Upper lobe of right lung (tissue), 1 donor: ENCODE measurements around the gene LSM4. TPM values are rescaled to one million over a fixed set of nuclear protein-coding genes. Genes with fewer than 3 reads are reported as not detected.
A peak's percentile ranks its signal among the peaks of the same experiment; 100 is the strongest.

Source experiments
- ATAC-seq: fragments of 200-7000 bp; cut with Tn5 transposase; one replicate; pipeline ENCODE4 v1.9.1; 2020; ENCODE audit warnings: mild to moderate bottlenecking, moderate library complexity
- DNase-seq: peaks from one replicate; pipeline ENCODE4 v3.0.0-alpha.2; 2020
- H3K27ac ChIP-seq: fragments of 200-600 bp; one replicate; pipeline ENCODE4 v1.8.0; 2022
- H3K27me3 ChIP-seq: fragments of 200-600 bp; one replicate; pipeline ENCODE4 v1.8.0; 2022; ENCODE audit warnings: mild to moderate bottlenecking
- H3K36me3 ChIP-seq: fragments of 200-600 bp; one replicate; pipeline ENCODE4 v1.8.0; 2022
- H3K4me1 ChIP-seq: fragments of 200-600 bp; one replicate; pipeline ENCODE4 v1.8.0; 2022
- H3K4me3 ChIP-seq: fragments of 200-600 bp; one replicate; pipeline ENCODE4 v1.8.0; 2022; ENCODE audit warnings: mild to moderate bottlenecking
- H3K9me3 ChIP-seq: fragments of 200-600 bp; one replicate; pipeline ENCODE4 v1.8.0; 2022
- intact Hi-C: fragments of 100-400 bp; cut with DNase I; formaldehyde crosslinking; loops from one replicate; pipeline ENCODE4 v1.11.0; 2022
- total RNA-seq: library from RNA; stranded (reverse); fragmentation: NEBNext Ultra II Directional; extraction: Animal tissue kit (Norgen Biotek cat#: 25700); gene quantifications from one replicate; pipeline ENCODE4 v1.2.1, GENCODE V29; 2021
- TF ChIP-seq, protein P1 (sequence below): fragments of 200-600 bp; IDR thresholded peaks from one replicate; pipeline ENCODE4 v1.8.0; 2022; ENCODE audit warnings: antibody characterized with exemption
- donor health status: DM: no; HTN: yes; CAD: no; lungs with severe emphysema.

LSM4 gene
- total RNA-seq, 1 donor from 2014 or later: 76.9 TPM

DNA sequence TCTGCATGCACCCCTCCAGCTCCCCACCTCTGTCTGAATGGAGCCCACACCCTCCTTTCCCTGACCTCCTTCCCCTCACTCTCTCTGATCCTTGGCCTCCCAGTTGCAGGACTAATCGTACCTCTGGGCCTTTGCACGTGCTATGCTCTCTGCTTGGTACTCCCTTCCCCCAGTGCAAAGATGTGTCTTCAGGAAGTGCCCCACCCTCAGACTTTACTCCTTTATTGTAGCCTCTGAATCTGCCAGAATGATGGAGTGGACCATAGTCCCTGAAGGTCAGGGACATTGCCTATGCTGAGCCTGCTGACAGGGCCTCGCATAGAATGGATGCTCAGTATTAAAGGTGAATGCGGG is 40.1 kb downstream of the LSM4 start:
- Histone ChIP-seq H3K9me3 (no peaks in the 10 kb centered on the region), H3K4me1 (peaks cover 29% of the 10 kb centered on the region), H3K27ac (peak overlapping the region; percentile 99), H3K4me3 (peak overlapping the region; percentile 65), H3K27me3 (no peaks in the 10 kb centered on the region), H3K36me3 (peaks cover 13% of the 10 kb centered on the region)
- TF ChIP-seq, protein P1, sequence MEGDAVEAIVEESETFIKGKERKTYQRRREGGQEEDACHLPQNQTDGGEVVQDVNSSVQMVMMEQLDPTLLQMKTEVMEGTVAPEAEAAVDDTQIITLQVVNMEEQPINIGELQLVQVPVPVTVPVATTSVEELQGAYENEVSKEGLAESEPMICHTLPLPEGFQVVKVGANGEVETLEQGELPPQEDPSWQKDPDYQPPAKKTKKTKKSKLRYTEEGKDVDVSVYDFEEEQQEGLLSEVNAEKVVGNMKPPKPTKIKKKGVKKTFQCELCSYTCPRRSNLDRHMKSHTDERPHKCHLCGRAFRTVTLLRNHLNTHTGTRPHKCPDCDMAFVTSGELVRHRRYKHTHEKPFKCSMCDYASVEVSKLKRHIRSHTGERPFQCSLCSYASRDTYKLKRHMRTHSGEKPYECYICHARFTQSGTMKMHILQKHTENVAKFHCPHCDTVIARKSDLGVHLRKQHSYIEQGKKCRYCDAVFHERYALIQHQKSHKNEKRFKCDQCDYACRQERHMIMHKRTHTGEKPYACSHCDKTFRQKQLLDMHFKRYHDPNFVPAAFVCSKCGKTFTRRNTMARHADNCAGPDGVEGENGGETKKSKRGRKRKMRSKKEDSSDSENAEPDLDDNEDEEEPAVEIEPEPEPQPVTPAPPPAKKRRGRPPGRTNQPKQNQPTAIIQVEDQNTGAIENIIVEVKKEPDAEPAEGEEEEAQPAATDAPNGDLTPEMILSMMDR: no peak
- DNase-seq: no peak
- intact Hi-C loops: loop anchor here (5.0 kb wide), 1 partner anchor 40 kb away; the partner anchor contains the start of gene LSM4
- ATAC-seq: no peak

DNA sequence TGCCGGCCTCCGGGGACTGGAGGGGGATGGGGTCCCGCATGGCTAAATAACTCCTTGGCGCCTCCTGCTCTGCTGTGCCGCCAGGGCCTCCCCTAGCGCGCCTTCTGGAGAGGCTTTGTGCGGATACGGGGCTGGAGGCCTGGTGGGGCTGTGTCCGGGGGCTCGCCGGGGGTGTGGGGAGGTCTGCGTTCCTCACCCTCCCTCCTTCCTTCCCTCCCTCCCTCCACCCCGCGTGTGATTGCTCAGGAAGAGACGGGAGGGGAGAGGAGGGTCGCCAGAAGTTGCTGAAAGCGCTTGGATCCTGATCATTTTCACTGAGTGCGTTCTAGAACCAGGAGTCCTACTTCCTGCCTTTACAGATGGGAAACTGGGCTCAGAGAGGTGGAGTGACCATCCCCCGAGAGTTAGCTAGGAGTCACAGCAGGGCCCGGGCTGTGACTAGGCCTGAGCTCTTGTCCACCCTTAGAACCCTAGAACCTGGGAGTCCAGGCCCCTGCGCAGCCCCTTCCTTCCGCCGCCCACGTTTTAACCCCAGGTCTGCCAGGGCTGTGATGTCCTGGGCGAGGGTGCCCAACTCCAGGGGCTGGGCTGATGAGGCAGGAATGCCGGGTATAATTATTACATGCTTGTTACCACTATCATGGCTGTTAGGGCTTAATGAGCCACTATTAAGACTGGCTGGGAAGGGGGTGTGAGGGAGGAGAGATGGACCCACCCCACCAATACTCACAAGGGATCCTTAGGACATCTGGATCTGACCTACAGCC is 40.7 kb downstream of the LSM4 start:
- Histone ChIP-seq H3K27ac (peak overlapping the region; percentile 99), H3K4me1 (peaks cover 33% of the 10 kb centered on the region), H3K27me3 (no peaks in the 10 kb centered on the region), H3K4me3 (peak overlapping the region; percentile 65), H3K36me3 (peaks cover 13% of the 10 kb centered on the region), H3K9me3 (no peaks in the 10 kb centered on the region)
- peak; percentile 0 for ATAC-seq
- intact Hi-C loops: loop anchor here (5.0 kb wide), 1 partner anchor 40 kb away; the partner anchor contains the start of gene LSM4
- TF ChIP-seq, protein P1: no peak
- peak; percentile 77 for DNase-seq

DNA sequence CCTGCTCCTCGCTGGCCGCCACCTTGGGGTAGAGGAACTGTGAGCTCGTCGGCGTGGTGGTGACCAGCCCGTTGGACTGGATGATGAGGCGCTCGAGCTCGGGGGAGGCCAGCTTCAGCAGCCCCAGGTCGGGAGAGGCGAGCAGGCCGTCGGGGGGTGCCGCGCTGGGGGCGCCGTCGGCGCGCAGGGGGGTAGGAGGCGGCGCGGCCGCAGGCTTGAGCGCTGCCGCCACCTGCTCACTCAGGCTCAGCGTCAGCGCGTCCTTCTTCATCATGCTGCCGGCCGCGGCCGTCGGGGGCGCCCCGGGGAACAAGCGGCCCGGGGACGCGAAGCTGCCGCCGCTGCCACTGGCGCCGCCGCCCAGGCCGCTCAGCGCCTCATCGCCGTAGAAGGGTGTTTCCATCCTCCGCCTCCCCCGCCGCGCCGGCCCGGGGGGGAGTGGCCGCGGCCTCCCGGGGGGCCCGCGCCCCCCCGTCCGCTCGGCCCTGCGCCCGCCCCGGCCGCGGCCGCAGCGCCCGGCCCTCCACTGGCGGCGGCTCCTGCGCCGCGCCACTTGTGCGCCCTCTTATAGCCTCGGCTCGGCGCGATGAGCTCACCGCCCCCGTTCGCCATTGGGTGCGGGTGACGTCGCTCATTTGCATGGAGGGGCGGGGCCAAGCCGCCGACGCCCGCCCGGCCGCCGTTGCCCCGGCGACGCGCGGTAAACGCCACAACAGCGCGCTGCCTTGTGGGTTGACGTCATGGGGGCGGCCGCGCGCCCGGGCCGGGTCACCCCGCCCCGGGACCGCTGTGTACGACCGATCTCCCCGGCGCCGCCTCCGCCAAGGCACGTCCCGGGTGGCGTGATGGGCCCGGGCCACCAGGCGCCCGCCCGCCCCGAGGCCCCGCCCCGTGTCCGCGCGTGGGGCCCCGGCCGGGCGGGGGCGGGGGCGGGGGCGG is 41.5 kb downstream of the LSM4 start, which contains the start of gene JUND:
Gene JUND (minus strand): TSS at position 541 of the 939 bp plus-strand sequence. CDS start 138 bp downstream, at position 403.
- peak; percentile 85 for ATAC-seq
- Histone ChIP-seq H3K4me3 (peak within 1 kb of the TSS; percentile 88), H3K27ac (peak within 1 kb of the TSS; percentile 100), H3K27me3 (no peaks in the 10 kb centered on the region), H3K4me1 (peaks cover 33% of the 10 kb centered on the region), H3K36me3 (peaks cover 13% of the 10 kb centered on the region), H3K9me3 (no peaks in the 10 kb centered on the region)
- TF ChIP-seq, protein P1: no peak
- DNase-seq: peak; percentile 99
- intact Hi-C loops: loop anchor here (5.0 kb wide), 1 partner anchor 41 kb away; the partner anchor contains the start of gene LSM4

DNA sequence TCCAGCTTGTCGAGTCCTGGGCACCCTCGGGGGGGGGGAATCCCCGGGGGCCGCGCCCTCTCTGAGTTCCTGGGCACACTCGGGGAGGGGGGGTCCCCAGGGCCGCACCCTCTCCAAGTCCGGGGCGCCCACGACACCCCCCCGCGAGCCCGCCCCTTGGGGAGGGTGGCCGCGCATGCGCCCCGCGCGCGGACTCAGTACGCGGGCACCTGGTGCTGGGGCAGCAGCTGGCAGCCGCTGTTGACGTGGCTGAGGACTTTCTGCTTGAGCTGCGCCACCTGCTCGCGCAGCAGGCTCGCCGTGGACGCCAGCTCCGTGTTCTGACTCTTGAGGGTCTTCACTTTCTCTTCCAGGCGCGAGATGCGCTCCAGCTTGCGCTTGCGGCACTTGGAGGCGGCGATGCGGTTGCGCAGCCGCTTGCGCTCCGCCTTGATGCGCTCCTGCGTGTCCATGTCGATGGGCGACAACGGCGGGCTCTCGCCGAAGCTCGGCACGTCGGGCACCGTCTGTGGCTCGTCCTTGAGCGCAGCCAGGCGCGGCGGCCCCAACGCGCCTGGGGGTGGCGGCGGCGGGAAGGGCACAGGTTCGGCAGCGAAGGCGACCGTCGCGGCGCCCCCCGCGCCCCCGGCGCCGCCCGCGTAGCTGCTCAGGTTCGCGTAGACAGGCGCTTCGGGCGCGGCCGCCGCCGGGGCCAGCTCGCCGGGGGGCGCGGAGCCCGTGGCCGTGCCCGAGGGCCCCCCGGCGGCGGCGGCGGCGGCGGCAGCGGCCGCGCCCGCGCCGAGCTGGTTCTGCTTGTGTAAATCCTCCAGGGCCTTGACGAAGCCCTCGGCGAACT is 42.4 kb downstream of the LSM4 start:
- peaks cover 37% of the 10 kb centered on the region for H3K4me1 ChIP-seq
- ATAC-seq: peak; percentile 58
- TF ChIP-seq, protein P1: no peak
- peaks cover 13% of the 10 kb centered on the region for H3K36me3 ChIP-seq
- peak overlapping the region; percentile 100 for H3K27ac ChIP-seq
- intact Hi-C loops: loop anchor here (5.0 kb wide), 1 partner anchor 42 kb away; the partner anchor contains the start of gene LSM4
- H3K27me3 ChIP-seq: no peaks in the 10 kb centered on the region
- H3K4me3 ChIP-seq: peak overlapping the region; percentile 88
- H3K9me3 ChIP-seq: no peaks in the 10 kb centered on the region
- DNase-seq: peak; percentile 92
